B cell (primary cell): ENCODE data around the gene MUC4. TPM values are rescaled to one million over a fixed set of nuclear protein-coding genes. Genes with fewer than 3 reads are reported as not detected.

Experiments
- ATAC-seq: fragments of 200-7000 bp; cut with Tn5 transposase; one replicate; pipeline ENCODE4 v1.10.0; 2021; ENCODE audit warnings: low read depth, mild to moderate bottlenecking, moderate number of reproducible peaks, moderate library complexity
- CTCF ChIA-PET: fragments of 350-600 bp; sonication (Branson Sonifier 250); formaldehyde crosslinking; loops from one replicate; lab custom pipeline; 2021; ENCODE audit warnings: antibody characterized with exemption, inconsistent platforms; lab: Charles Lee
- POLR2A ChIA-PET: fragments of 350-600 bp; sonication (Branson Sonifier 250); formaldehyde crosslinking; loops from one replicate; lab custom pipeline; 2021; ENCODE audit warnings: antibody characterized with exemption; lab: Charles Lee
- DNase-seq: peaks from one replicate; pipeline ENCODE4 v3.0.0; 2013
- H2AFZ ChIP-seq: 2 replicates; pipeline ENCODE4 v1.6.1; 2012; ENCODE audit warnings: mild to moderate bottlenecking, low read depth, low read length; ENCODE audit not compliant: insufficient read depth, poor library complexity, severe bottlenecking
- H3K27ac ChIP-seq, 2 donors: 1 replicate in 1 of 2; 2 replicates in 1 of 2; pipeline ENCODE4 v1.5.1; 2012 to 2013; ENCODE audit warnings: low read length in 2 of 2, mild to moderate bottlenecking in 2 of 2, moderate library complexity in 1 of 2
- H3K27me3 ChIP-seq, 4 experiments: fragments of 200-600 bp in 1 of 4; sonication (generic) in 1 of 4; replicated peaks in 1 of 4; 1 replicate in 2 of 4; 2 replicates in 2 of 4; pipeline versions ENCODE4 v1.6.1 to v1.7.0; 2013 to 2016; ENCODE audit warnings: low read length in 3 of 4, mild to moderate bottlenecking in 2 of 4, mixed read lengths in 1 of 4, moderate library complexity in 1 of 4; ENCODE audit not compliant: insufficient read depth in 4 of 4, control insufficient read depth in 3 of 4; ENCODE audit errors: control extremely low read depth in 1 of 4
- H3K36me3 ChIP-seq, 2 experiments: replicated peaks in 1 of 2; 1 replicate in 1 of 2; 2 replicates in 1 of 2; pipeline versions ENCODE4 v1.6.1 to v1.7.1; 2013; ENCODE audit warnings: low read length in 1 of 2; ENCODE audit not compliant: insufficient read depth in 2 of 2, control insufficient read depth in 1 of 2; ENCODE audit errors: control extremely low read depth in 1 of 2, extremely low read depth in 1 of 2
- H3K4me1 ChIP-seq, 2 donors: fragments of 200-600 bp in 1 of 2; sonication (generic) in 1 of 2; 1 replicate in 1 of 2; 2 replicates in 1 of 2; pipeline versions ENCODE4 v1.5.1 to v1.6.1; 2013 to 2017; ENCODE audit warnings: low read length in 2 of 2; ENCODE audit not compliant: control insufficient read depth in 2 of 2, insufficient read depth in 2 of 2
- H3K4me2 ChIP-seq: replicated peaks from 2 replicates; pipeline ENCODE3; 2012; ENCODE audit warnings: mild to moderate bottlenecking, low read depth, low read length; ENCODE audit not compliant: poor library complexity, severe bottlenecking
- H3K4me3 ChIP-seq, 5 experiments: fragments of 200-600 bp in 1 of 5; sonication (generic) in 1 of 5; 1 replicate in 3 of 5; 2 replicates in 2 of 5; pipeline versions ENCODE4 v1.5.1 to v1.7.0; 2011 to 2016; ENCODE audit warnings: low read length in 4 of 5, mild to moderate bottlenecking in 4 of 5, low read depth in 2 of 5, control low read depth in 1 of 5, moderate library complexity in 1 of 5; ENCODE audit not compliant: insufficient read depth in 1 of 5; ENCODE audit errors: control extremely low read depth in 1 of 5, extremely low read depth in 1 of 5
- H3K79me2 ChIP-seq: fragments of 200-600 bp; sonication (generic); one replicate; pipeline ENCODE4 v1.6.0; 2016; ENCODE audit warnings: low read length; ENCODE audit not compliant: control insufficient read depth, insufficient read depth
- H3K9ac ChIP-seq: fragments of 200-600 bp; sonication (generic); 2 replicates; pipeline ENCODE4 v1.6.1; 2017; ENCODE audit warnings: mild to moderate bottlenecking, low read length, moderate library complexity
- H3K9me3 ChIP-seq, 3 donors: one replicate each; pipeline versions ENCODE4 v1.6.1 to v1.7.1; 2013; ENCODE audit warnings: low read length in 2 of 3; ENCODE audit not compliant: control insufficient read depth in 2 of 3, insufficient read depth in 1 of 3; ENCODE audit errors: control extremely low read depth in 1 of 3
- H4K20me1 ChIP-seq: 2 replicates; pipeline ENCODE4 v1.6.0; 2012; ENCODE audit warnings: mild to moderate bottlenecking, low read length; ENCODE audit not compliant: insufficient read depth, control insufficient read depth, poor library complexity, severe bottlenecking
- H3K27ac Mint-ChIP-seq: one replicate; pipeline ENCODE4 v1.8.0; 2021; ENCODE audit warnings: mixed read lengths
- H3K27me3 Mint-ChIP-seq: one replicate; pipeline ENCODE4 v1.8.0; 2021; ENCODE audit warnings: mixed read lengths
- H3K4me1 Mint-ChIP-seq: one replicate; pipeline ENCODE4 v1.8.0; 2021; ENCODE audit warnings: mixed read lengths
- H3K4me3 Mint-ChIP-seq: one replicate; pipeline ENCODE4 v1.8.0; 2021; ENCODE audit warnings: mixed read lengths
- H3K9me3 Mint-ChIP-seq: one replicate; pipeline ENCODE4 v1.8.0; 2022; ENCODE audit warnings: mixed read lengths; ENCODE audit not compliant: insufficient read depth
- CTCF ChIP-seq: fragments of 200-600 bp; IDR thresholded peaks from one replicate; pipeline ENCODE4 v1.8.0; 2022; ENCODE audit warnings: antibody characterized with exemption, mild to moderate bottlenecking
- EZH2 ChIP-seq: IDR thresholded peaks from 2 replicates; pipeline ENCODE4 v1.6.1; 2012; ENCODE audit warnings: borderline replicate concordance, low read depth, mild to moderate bottlenecking, moderate library complexity, low read length; ENCODE audit not compliant: insufficient read depth, poor library complexity, severe bottlenecking
- WGBS: methylation state at CpG from one replicate; pipeline ENCODE4 v1.1.5; 2013; ENCODE audit warnings: missing lambda C conversion rate; ENCODE audit not compliant: insufficient coverage; 5-methylcytosine and 5-hydroxymethylcytosine counted together
- intact Hi-C: fragments of 100-400 bp; cut with micrococcal nuclease; formaldehyde crosslinking; loops from one replicate; pipeline ENCODE4 v1.10.0; 2022
- polyA plus RNA-seq: library from polyadenylated mRNA; depleted of rRNA; stranded (reverse); fragments of >200 nt; gene quantifications from 2 replicates; pipeline ENCODE4 v1.2.3, GENCODE V29; 2012
- total RNA-seq, 2 donors: library from RNA; stranded (reverse); fragments of 120-200 nt in 1 of 2; gene quantifications; 1 replicate in 1 of 2; 2 replicates in 1 of 2; pipeline versions ENCODE4 v1.2.3 to v1.2.4, GENCODE V29; 2013 to 2022

MUC4 gene
- total and polyA plus RNA-seq, 2 donors (not counting 1 experiment from before 2014, with no cell fraction given): 0.22 to 1.2 TPM

GRCh38 chr3:195823280-195823679 is 11.6 kb upstream of the MUC4 start:
- POLR2A ChIA-PET: no interaction called here
- no peaks in the 10 kb centered on the region for H3K9me3 Mint-ChIP-seq

More at GRCh38 chr3:195823280-195823679, 11.6 kb upstream of the MUC4 start:
- no peaks in the 10 kb centered on the region for H3K9me3 ChIP-seq
- intact Hi-C loops: no loop called here
- Mint-ChIP-seq H3K4me1 (no peaks in the 10 kb centered on the region), H3K27ac (no peak overlapping the region), H3K27me3 (peaks cover 9% of the 10 kb centered on the region), H3K4me3 (no peak overlapping the region)
- no peaks in the 10 kb centered on the region for H3K4me1 ChIP-seq
- ATAC-seq (no peak), DNase-seq (no peak)
- 61% methylated on average over 8 of the region's 10 CpGs for WGBS
- no peak overlapping the region for H3K27ac ChIP-seq
- peaks cover 0 to 4% (median 2%) of the 10 kb centered on the region in 4 experiments for H3K27me3 ChIP-seq
- no peak overlapping the region for H3K4me2 ChIP-seq
- TF ChIP-seq EZH2: no peak
- TF ChIP-seq CTCF: no peak
- H2AFZ ChIP-seq: no peak overlapping the region
- no peaks in the 10 kb centered on the region for H3K79me2 ChIP-seq
- CTCF ChIA-PET: no interaction called here
- H3K36me3 ChIP-seq: no peaks in the 10 kb centered on the region
- no peak overlapping the region for H3K9ac ChIP-seq
- H4K20me1 ChIP-seq: no peaks in the 10 kb centered on the region
- H3K4me3 ChIP-seq: no peak overlapping the region
